Progenitor cell of endocrine pancreas (in vitro differentiated cells): ENCODE measurements around the gene ZNF785. TPM values are rescaled to one million over a fixed set of nuclear protein-coding genes. Genes with fewer than 3 reads are reported as not detected.
A peak's percentile ranks its signal among the peaks of the same experiment; 100 is the strongest.
"Not testable (repeated sequence)": the region's sequence is repeated elsewhere in the genome, so short reads cannot be mapped to it uniquely, and the experiment has no call there.

ENCODE experiments used
- DNase-seq: peaks from one replicate; pipeline ENCODE4 v3.0.0; 2021; ENCODE audit warnings: low spot score; ENCODE audit not compliant: unreplicated experiment
- H3K27ac Mint-ChIP-seq: 2 replicates; pipeline ENCODE4 v1.8.0; 2021; ENCODE audit warnings: mild to moderate bottlenecking, moderate library complexity, mixed read lengths
- H3K27me3 Mint-ChIP-seq: 2 replicates; pipeline ENCODE4 v1.8.0; 2021; ENCODE audit warnings: mixed read lengths
- H3K36me3 Mint-ChIP-seq: 2 replicates; pipeline ENCODE4 v1.8.0; 2022; ENCODE audit warnings: mixed read lengths; ENCODE audit not compliant: insufficient read depth
- H3K4me1 Mint-ChIP-seq: 2 replicates; pipeline ENCODE4 v1.8.0; 2021; ENCODE audit warnings: low read depth, mixed read lengths
- H3K4me3 Mint-ChIP-seq: 2 replicates; pipeline ENCODE4 v1.8.0; 2021; ENCODE audit warnings: low read depth, mild to moderate bottlenecking, moderate library complexity, mixed read lengths
- H3K9me3 Mint-ChIP-seq: 2 replicates; pipeline ENCODE4 v1.8.0; 2021; ENCODE audit warnings: low read depth, mixed read lengths
- long read RNA-seq: library from polyadenylated mRNA; unstranded; transcript quantifications from one replicate; pipeline ENCODE4 v2.0.0, GENCODE V29; 2020
- total RNA-seq: library from RNA; stranded (reverse); gene quantifications from 2 replicates; pipeline ENCODE4 v1.2.1, GENCODE V29; 2021
- TF ChIP-seq, protein P1 (sequence below): fragments of 200-600 bp; sonication (generic); IDR thresholded peaks from one replicate; pipeline ENCODE4 v1.5.0; 2021; ENCODE audit warnings: antibody characterized with exemption, mild to moderate bottlenecking; ENCODE audit not compliant: unreplicated experiment

ZNF785 gene
- 46.2 and 50.0 TPM in 2 replicates for total RNA-seq
- long read RNA-seq, partial matches to known transcripts, result 0 of 1 reads
- long read RNA-seq, other reads (novel, unspliced or antisense), result 1 of 1 reads

DNA sequence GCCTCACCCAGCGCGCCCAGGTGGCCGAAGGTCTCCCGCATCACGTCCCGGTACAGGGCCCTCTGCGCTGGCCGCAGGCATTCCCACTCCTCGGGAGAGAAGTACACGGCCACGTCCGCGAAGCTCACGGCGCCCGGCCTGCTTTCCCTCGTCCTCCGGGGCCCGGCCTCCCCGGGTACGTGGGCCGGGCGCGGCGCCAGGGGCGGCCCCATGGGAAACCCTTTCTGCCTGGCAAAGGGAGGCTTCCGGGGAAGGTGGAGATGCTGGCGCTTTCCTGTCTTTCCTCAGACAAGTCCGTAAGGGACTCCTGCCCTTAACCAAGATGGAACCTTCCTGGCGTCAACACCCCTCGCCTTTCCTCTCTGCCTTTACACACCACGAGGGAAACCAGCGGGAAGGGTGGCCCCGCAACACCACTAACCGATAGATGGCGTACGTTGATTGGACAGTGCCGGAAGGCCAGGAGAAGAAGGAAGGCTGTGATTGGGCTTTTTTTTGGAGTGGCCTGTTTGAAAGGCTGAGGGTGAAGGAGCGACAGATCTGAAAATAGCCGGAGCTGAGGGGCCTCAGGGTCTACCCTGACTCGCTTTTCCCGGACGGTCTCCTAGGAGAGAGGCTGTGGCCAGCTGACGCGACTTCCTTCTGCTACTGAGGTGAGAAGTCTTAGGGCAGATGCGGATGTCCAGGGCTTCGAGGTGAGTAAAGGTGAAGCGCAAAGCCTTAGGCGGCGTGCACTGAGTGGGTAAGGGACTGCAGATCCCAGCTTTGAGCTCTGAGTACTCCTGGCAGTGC lies at the start of gene ZNF785:
Gene ZNF785 (minus strand): TSS at position 298 of the 792 bp plus-strand sequence. CDS start 86 bp downstream, at position 212.
- TF ChIP-seq, protein P1, sequence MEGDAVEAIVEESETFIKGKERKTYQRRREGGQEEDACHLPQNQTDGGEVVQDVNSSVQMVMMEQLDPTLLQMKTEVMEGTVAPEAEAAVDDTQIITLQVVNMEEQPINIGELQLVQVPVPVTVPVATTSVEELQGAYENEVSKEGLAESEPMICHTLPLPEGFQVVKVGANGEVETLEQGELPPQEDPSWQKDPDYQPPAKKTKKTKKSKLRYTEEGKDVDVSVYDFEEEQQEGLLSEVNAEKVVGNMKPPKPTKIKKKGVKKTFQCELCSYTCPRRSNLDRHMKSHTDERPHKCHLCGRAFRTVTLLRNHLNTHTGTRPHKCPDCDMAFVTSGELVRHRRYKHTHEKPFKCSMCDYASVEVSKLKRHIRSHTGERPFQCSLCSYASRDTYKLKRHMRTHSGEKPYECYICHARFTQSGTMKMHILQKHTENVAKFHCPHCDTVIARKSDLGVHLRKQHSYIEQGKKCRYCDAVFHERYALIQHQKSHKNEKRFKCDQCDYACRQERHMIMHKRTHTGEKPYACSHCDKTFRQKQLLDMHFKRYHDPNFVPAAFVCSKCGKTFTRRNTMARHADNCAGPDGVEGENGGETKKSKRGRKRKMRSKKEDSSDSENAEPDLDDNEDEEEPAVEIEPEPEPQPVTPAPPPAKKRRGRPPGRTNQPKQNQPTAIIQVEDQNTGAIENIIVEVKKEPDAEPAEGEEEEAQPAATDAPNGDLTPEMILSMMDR, result no peak
- peak; percentile 87 for DNase-seq

DNA sequence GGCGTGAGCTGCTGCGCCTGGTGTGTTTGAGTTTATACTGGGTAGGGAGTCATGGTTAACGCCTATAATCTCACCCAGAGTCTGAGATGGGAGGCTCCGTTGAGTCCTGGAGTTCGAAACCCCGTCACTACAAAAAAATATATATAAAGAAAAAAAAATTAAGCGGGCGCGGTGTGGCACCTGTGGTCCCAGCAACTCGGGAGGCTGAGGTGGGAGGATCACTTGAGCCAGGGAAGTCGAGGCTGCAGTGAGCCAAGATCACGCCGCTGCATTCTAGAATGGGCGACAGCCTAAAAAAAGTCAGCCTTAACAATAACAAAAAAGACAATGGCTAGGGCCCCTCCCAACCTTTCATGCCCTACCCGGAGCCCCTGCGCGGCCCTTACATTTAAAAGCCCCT lies 48.0 kb upstream of the ZNF785 start:
- H3K36me3 Mint-ChIP-seq, result no peaks in the 10 kb centered on the region
- H3K27ac Mint-ChIP-seq, result peak overlapping the region; percentile 95
- DNase-seq, result no peak
- peak overlapping the region; percentile 87 for H3K4me3 Mint-ChIP-seq
- H3K27me3 Mint-ChIP-seq, result no peaks in the 10 kb centered on the region
- H3K9me3 Mint-ChIP-seq, result no peaks in the 10 kb centered on the region
- peaks cover 10% of the 10 kb centered on the region for H3K4me1 Mint-ChIP-seq
- TF ChIP-seq, protein P1, result no peak

More for the DNA sequence above, at the start of gene ZNF785:
- Mint-ChIP-seq H3K27me3 (no peaks in the 10 kb centered on the region), H3K4me3 (peak within 1 kb of the TSS; percentile 78), H3K9me3 (no peaks in the 10 kb centered on the region), H3K27ac (peak within 1 kb of the TSS; percentile 93), H3K36me3 (peaks cover 17% of the 10 kb centered on the region), H3K4me1 (peaks cover 9% of the 10 kb centered on the region)

DNA sequence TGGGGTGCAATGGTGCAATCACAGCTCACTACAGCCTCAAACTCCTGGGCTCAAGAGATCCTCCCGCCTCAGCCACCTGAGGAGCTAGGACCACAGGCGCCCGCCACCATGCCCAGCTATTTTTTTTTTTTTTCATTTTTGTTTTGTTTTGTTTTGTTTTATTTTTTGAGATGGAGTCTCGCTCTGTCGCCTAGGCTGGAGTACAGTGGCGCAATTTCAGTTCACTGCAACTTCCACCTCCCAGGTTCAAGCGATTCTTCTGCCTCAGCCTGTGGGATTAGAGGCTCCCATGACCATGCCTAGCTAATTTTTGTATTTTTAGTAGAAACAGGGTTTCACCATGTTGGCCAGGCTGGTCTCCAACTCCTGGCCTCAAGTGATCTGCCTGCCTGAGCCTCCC lies 47.0 kb upstream of the ZNF785 start:
- not testable (repeated sequence) for H3K27ac Mint-ChIP-seq, H3K9me3 Mint-ChIP-seq, DNase-seq, H3K36me3 Mint-ChIP-seq, H3K4me3 Mint-ChIP-seq, H3K27me3 Mint-ChIP-seq, H3K4me1 Mint-ChIP-seq

DNA sequence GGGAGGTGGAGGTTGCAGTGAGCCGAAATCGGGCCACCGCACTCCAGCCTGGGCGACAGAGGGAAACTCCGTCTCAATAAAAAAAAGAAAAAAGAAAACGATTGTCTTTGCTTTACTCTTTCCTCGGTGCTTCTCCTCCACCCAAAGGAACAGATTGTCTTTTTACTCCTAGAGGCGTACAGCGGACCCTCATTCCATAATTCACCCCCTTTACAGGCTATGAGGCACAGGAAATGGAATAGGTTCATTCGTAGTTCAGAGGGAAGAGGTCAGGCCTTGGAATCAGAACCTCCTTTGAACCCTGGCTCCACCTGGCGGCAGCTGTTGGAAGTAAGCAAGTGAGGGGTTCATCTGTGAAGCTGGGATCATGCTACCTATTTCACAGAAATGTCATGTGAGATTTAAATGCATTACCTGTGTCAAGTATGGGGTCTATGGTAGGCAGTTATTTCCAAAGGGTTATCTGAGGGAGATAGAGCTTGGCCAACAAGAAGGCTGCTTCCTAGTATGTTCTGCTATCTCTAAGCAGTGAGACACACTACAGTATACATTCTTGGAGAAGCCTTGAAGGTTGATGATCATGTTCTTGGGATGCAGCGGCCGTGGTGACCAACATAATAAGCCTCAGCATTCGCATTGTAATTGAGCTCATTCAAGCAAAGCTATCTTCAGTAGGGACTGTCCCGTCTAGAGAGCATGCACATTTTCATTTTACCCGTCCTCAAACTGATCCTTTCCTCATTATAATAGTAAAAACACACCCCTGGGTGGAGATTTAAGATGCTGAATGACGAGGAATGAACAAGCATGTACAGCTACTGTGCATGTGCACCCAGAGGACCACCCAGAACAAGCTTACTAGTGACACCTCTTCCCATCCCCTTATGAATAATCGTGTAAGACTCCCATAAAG lies 43.4 kb upstream of the ZNF785 start:
- TF ChIP-seq, protein P1, result peak; percentile 92
- H3K36me3 Mint-ChIP-seq, result no peaks in the 10 kb centered on the region
- no peak overlapping the region for H3K4me3 Mint-ChIP-seq
- no peaks in the 10 kb centered on the region for H3K9me3 Mint-ChIP-seq
- peak; percentile 88 for DNase-seq
- H3K27ac Mint-ChIP-seq, result no peak overlapping the region
- H3K4me1 Mint-ChIP-seq, result peaks cover 2% of the 10 kb centered on the region
- H3K27me3 Mint-ChIP-seq, result no peaks in the 10 kb centered on the region

DNA sequence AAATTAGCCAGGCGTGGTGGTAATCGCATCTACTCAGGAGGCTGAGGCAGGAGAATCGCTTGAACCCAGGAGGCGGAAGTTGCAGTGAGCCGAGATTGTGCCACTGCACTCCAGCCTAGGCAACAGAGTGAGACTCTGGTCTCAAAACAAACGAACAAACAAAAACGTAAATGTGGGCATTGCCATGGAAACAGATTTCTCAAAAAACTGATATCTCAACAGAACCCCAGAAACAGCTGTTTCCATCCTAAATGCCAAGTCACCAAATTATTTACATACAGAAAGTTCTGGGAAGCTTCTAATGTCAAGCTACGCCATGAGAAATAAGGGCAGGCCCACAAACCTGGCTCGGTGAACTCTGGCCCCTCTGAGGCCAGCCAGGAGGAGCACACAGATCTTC lies 40.7 kb upstream of the ZNF785 start:
- Mint-ChIP-seq H3K4me1 (peaks cover 14% of the 10 kb centered on the region), H3K4me3 (no peak overlapping the region), H3K27me3 (peaks cover 2% of the 10 kb centered on the region), H3K9me3 (no peaks in the 10 kb centered on the region), H3K36me3 (no peaks in the 10 kb centered on the region), H3K27ac (no peak overlapping the region)
- TF ChIP-seq, protein P1, result no peak
- DNase-seq, result no peak
